ENCODE data around the gene CAVIN3. TPM values are rescaled to one million over a fixed set of nuclear protein-coding genes. Genes with fewer than 3 reads are reported as not detected.
A peak's percentile ranks its signal among the peaks of the same experiment; 100 is the strongest.

The CAVIN3 gene
- total and polyA plus RNA-seq, 12 donors, result 8.4 to 126 (median 49.6) TPM

GRCh38 chr11:6326303-6326702 lies 6.0 kb upstream of the CAVIN3 start:
- no peak for DNase-seq
- Histone ChIP-seq H3K9me3 (replicated peaks in 1 of 3) (no peaks in the 10 kb centered on the region), H3K27me3 (no peaks in the 10 kb centered on the region), H3K4me1 (replicated peaks in 1 of 2) (peaks cover 0 to 6% of the 10 kb centered on the region in 2 donors), H3K36me3 (replicated peaks in 1 of 2) (no peaks in the 10 kb centered on the region), H3K4me3 (no peak overlapping the region), H3K27ac (peak overlapping the region in 1 of 5 donors; percentile 29)
- no peak for TF ChIP-seq CTCF (IDR thresholded peaks at IDR 0.05)
- no peak for TF ChIP-seq POLR2A (IDR thresholded peaks at IDR 0.05)
- intact Hi-C loops (cut with DNase I), result no loop called here

- peaks cover 11 to 16% of the 10 kb centered on the region in 2 donors for H3K4me1 ChIP-seq (replicated peaks in 1 of 2)
- 56 to 83% (median 67%) methylated on average over 1 of the region's 1 CpG for WGBS, 4 donors
Measured at GRCh38 chr11:6323291-6323905, 3.1 kb upstream of the CAVIN3 start.

GRCh38 chr11:6321961-6322362 lies 1.7 kb upstream of the CAVIN3 start:
- TF ChIP-seq POLR2A (IDR thresholded peaks at IDR 0.05) (no peak), CTCF (IDR thresholded peaks at IDR 0.05) (no peak)
- H3K4me3 ChIP-seq, result no peak overlapping the region
- H3K27ac ChIP-seq, result peak overlapping the region in 2 of 5 donors; percentile 92 to 95
- H3K4me1 ChIP-seq (replicated peaks in 1 of 2), result peaks cover 11 to 22% of the 10 kb centered on the region in 2 donors
- H3K36me3 ChIP-seq (replicated peaks in 1 of 2), result no peaks in the 10 kb centered on the region
- 75 to 84% (median 83%) methylated on average over 2 of the region's 2 CpGs for WGBS, 4 donors
- intact Hi-C loops (cut with DNase I), result no loop called here
- no peak for DNase-seq
- H3K27me3 ChIP-seq, result no peaks in the 10 kb centered on the region
- H3K9me3 ChIP-seq (replicated peaks in 1 of 3), result no peaks in the 10 kb centered on the region

More at GRCh38 chr11:6323291-6323905, 3.1 kb upstream of the CAVIN3 start:
- Histone ChIP-seq H3K9me3 (replicated peaks in 1 of 3) (no peaks in the 10 kb centered on the region), H3K36me3 (replicated peaks in 1 of 2) (no peaks in the 10 kb centered on the region), H3K27ac (no peak overlapping the region), H3K27me3 (no peaks in the 10 kb centered on the region), H3K4me3 (no peak overlapping the region)
- no peak for TF ChIP-seq CTCF (IDR thresholded peaks at IDR 0.05)
- no peak for TF ChIP-seq POLR2A (IDR thresholded peaks at IDR 0.05)
- intact Hi-C loops (cut with DNase I), result no loop called here
- no peak for DNase-seq

GRCh38 chr11:6321356-6321755 lies 1.1 kb upstream of the CAVIN3 start:
- peaks cover 11 to 22% of the 10 kb centered on the region in 2 donors for H3K4me1 ChIP-seq (replicated peaks in 1 of 2)
- peak overlapping the region in 1 of 4 donors; percentile 47 for H3K4me3 ChIP-seq
- intact Hi-C loops (cut with DNase I), result no loop called here
- H3K36me3 ChIP-seq (replicated peaks in 1 of 2), result no peaks in the 10 kb centered on the region
- 81 to 87% (median 85%) methylated on average over 12 of the region's 12 CpGs for WGBS, 4 donors
- H3K9me3 ChIP-seq (replicated peaks in 1 of 3), result no peaks in the 10 kb centered on the region
- peak overlapping the region in 4 of 5 donors; percentile 75 to 95 (median 88) for H3K27ac ChIP-seq
- DNase-seq, result no peak
- no peaks in the 10 kb centered on the region for H3K27me3 ChIP-seq
- TF ChIP-seq POLR2A (IDR thresholded peaks at IDR 0.05) (no peak), CTCF (IDR thresholded peaks at IDR 0.05) (no peak)
